Neural cell (in vitro differentiated cells): ENCODE measurements around the gene AGBL5. TPM values are rescaled to one million over a fixed set of nuclear protein-coding genes. Genes with fewer than 3 reads are reported as not detected.

Source experiments
- H2AFZ ChIP-seq: fragments of 200-600, 300-800 bp; sonication (generic), shearing (Covaris generic); 2 replicates; pipeline ENCODE4 v1.6.0; 2014; ENCODE audit warnings: low read depth, mild to moderate bottlenecking, antibody characterized with exemption, low read length, moderate library complexity
- H3F3A ChIP-seq: fragments of 200-600 bp; shearing (Covaris generic); 2 replicates; pipeline ENCODE4 v1.6.1; 2016; ENCODE audit warnings: mild to moderate bottlenecking, moderate library complexity, mixed read lengths, antibody characterized with exemption, low read length; ENCODE audit not compliant: insufficient read depth, poor library complexity, severe bottlenecking
- H3K27ac ChIP-seq: fragments of 200-600, 300-800 bp; sonication (generic), shearing (Covaris generic); 2 replicates; pipeline ENCODE4 v1.5.1; 2014; ENCODE audit warnings: mild to moderate bottlenecking, low read length, moderate library complexity
- H3K27me3 ChIP-seq: fragments of 300-800, 200-600 bp; sonication (generic), shearing (Covaris generic); 2 replicates; pipeline ENCODE4 v1.6.0; 2014; ENCODE audit warnings: mild to moderate bottlenecking, low read depth, low read length, moderate library complexity; ENCODE audit not compliant: insufficient read depth
- H3K36me3 ChIP-seq: fragments of 300-800, 200-600 bp; sonication (generic), shearing (Covaris generic); 2 replicates; pipeline ENCODE4 v1.5.1; 2014; ENCODE audit warnings: mild to moderate bottlenecking, antibody characterized with exemption, low read length, moderate library complexity; ENCODE audit not compliant: insufficient read depth
- H3K4me2 ChIP-seq: fragments of 300-800, 200-600 bp; sonication (generic), shearing (Covaris generic); 2 replicates; pipeline ENCODE4 v1.6.0; 2014; ENCODE audit warnings: mild to moderate bottlenecking, low read length
- H3K4me3 ChIP-seq: fragments of 300-800, 200-600 bp; sonication (generic), shearing (Covaris generic); 2 replicates; pipeline ENCODE4 v1.5.1; 2014; ENCODE audit warnings: mild to moderate bottlenecking, low read length, moderate library complexity
- H3K79me2 ChIP-seq: fragments of 200-600 bp; shearing (Covaris generic); replicated peaks from 2 replicates; pipeline ENCODE4 v1.6.0; 2014; ENCODE audit warnings: mild to moderate bottlenecking, low read length, moderate library complexity; ENCODE audit not compliant: insufficient read depth
- H3K9ac ChIP-seq: fragments of 300-800, 200-600 bp; sonication (generic), shearing (Covaris generic); 2 replicates; pipeline ENCODE4 v1.6.1; 2016; ENCODE audit warnings: mild to moderate bottlenecking, low read length, mixed read lengths
- H3K9me2 ChIP-seq: fragments of 200-600 bp; shearing (Covaris generic); 2 replicates; pipeline ENCODE4 v1.6.1; 2016; ENCODE audit warnings: mild to moderate bottlenecking, low read length, mixed read lengths; ENCODE audit not compliant: insufficient read depth
- H3K9me3 ChIP-seq: fragments of 200-600, 300-800 bp; sonication (generic), shearing (Covaris generic); 2 replicates; pipeline ENCODE4 v1.6.1; 2016; ENCODE audit warnings: mild to moderate bottlenecking, mixed run types, low read length, moderate library complexity, mixed read lengths
- H4K20me1 ChIP-seq: fragments of 200-600 bp; shearing (Covaris generic); 2 replicates; pipeline ENCODE4 v1.6.1; 2016; ENCODE audit warnings: mild to moderate bottlenecking, mixed run types; ENCODE audit not compliant: insufficient read depth
- EP300 ChIP-seq: fragments of 450-650 bp; conservative IDR thresholded peaks from 2 replicates; pipeline ENCODE4 v1.6.1; 2014; ENCODE audit warnings: antibody characterized with exemption, mild to moderate bottlenecking, moderate library complexity; ENCODE audit not compliant: poor library complexity, severe bottlenecking
- EZH2 ChIP-seq: fragments of 200-600, 300-800 bp; shearing (Covaris generic), sonication (generic); IDR thresholded peaks from 2 replicates; pipeline ENCODE4 v1.6.1; 2014; ENCODE audit warnings: antibody characterized with exemption, low read length, borderline replicate concordance, mild to moderate bottlenecking; ENCODE audit not compliant: insufficient read depth, poor library complexity, severe bottlenecking
- MXI1 ChIP-seq: fragments of 450-650 bp; conservative IDR thresholded peaks from 2 replicates; pipeline ENCODE4 v1.6.1; 2014; ENCODE audit warnings: antibody characterized with exemption, mild to moderate bottlenecking; ENCODE audit not compliant: poor library complexity, severe bottlenecking
- POLR2AphosphoS5 ChIP-seq: IDR thresholded peaks from 2 replicates; pipeline ENCODE4 v1.6.1; 2012
- RAD21 ChIP-seq: fragments of 450-650 bp; conservative IDR thresholded peaks from 2 replicates; pipeline ENCODE4 v1.6.1; 2014; ENCODE audit warnings: antibody characterized with exemption, mild to moderate bottlenecking, moderate library complexity
- SMC3 ChIP-seq: fragments of 450-650 bp; conservative IDR thresholded peaks from 2 replicates; pipeline ENCODE4 v1.6.1; 2014; ENCODE audit warnings: antibody characterized with exemption, mild to moderate bottlenecking, moderate library complexity; ENCODE audit not compliant: poor library complexity
- TAF1 ChIP-seq: IDR thresholded peaks from 2 replicates; pipeline ENCODE4 v1.6.1; 2012; ENCODE audit warnings: low read depth
- polyA plus RNA-seq: library from polyadenylated mRNA; depleted of rRNA; stranded (reverse); fragments of >200 nt; gene quantifications from 2 replicates; pipeline ENCODE4 v1.2.3, GENCODE V29; 2014
- TF ChIP-seq, protein P1 (sequence below): IDR thresholded peaks from 2 replicates; pipeline ENCODE4 v1.6.1; 2012; ENCODE audit warnings: borderline replicate concordance
- TF ChIP-seq, protein P2 (sequence below): fragments of 450-650 bp; IDR thresholded peaks from 2 replicates; pipeline ENCODE4 v1.5.1; 2014; ENCODE audit warnings: antibody characterized with exemption, mild to moderate bottlenecking, moderate library complexity; ENCODE audit not compliant: poor library complexity, severe bottlenecking

Gene AGBL5
- polyA plus RNA-seq, 1 donor from 2014 or later, result 34.3 TPM

DNA sequence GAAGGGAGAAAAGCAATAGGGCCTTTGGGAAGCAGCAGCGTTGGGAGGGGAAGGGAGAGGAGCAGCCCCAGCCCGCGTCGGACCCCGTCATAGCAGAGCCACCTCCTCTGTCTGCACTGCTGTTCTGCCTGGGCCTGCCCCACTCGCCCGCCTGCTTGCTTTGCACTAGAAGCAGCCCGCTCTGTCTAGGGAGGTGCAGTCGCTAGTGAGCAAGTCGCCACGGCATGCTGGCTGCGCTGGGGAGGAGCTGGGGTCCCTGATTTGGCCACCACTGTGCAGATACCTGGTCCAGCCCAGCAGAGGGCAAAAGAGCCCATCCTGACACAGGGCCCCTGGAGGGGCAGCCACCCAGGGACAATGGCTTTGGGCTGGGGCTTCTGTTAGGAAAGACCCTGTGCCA lies 26.7 kb upstream of the AGBL5 start:
- H3K9ac ChIP-seq, result no peak overlapping the region
- H3K36me3 ChIP-seq, result peaks cover 4% of the 10 kb centered on the region
- H3K27ac ChIP-seq, result no peak overlapping the region

DNA sequence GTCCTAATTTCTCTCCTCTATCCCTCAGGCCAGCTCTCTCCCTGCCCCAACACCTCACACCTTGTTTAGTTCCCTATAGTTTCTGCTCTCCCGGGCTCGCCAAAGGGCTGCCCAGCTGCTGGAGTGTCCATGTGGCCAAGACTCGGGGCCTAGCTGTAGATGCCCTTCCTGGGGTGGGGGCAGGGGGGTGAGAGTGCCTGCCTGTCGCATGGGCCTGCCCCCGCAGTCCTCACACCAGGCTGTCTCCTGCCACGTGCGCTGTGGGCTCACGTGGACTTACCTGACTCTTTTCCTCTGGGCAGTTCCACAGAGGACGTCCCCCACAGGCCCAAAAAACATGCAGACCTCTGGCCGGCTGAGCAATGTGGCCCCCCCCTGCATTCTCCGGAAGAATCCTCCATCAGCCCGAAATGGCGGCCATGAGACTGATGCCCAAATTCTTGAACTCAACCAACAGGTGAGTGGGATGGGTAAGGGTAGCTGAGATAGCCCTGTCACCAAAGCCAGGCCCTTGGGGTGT lies 26.1 kb upstream of the AGBL5 start:
- TF ChIP-seq RAD21, result no peak
- no peak for TF ChIP-seq TAF1
- no peak for TF ChIP-seq EZH2
- TF ChIP-seq EP300, result no peak
- TF ChIP-seq MXI1, result no peak
- no peak for TF ChIP-seq SMC3
- TF ChIP-seq, protein P1, sequence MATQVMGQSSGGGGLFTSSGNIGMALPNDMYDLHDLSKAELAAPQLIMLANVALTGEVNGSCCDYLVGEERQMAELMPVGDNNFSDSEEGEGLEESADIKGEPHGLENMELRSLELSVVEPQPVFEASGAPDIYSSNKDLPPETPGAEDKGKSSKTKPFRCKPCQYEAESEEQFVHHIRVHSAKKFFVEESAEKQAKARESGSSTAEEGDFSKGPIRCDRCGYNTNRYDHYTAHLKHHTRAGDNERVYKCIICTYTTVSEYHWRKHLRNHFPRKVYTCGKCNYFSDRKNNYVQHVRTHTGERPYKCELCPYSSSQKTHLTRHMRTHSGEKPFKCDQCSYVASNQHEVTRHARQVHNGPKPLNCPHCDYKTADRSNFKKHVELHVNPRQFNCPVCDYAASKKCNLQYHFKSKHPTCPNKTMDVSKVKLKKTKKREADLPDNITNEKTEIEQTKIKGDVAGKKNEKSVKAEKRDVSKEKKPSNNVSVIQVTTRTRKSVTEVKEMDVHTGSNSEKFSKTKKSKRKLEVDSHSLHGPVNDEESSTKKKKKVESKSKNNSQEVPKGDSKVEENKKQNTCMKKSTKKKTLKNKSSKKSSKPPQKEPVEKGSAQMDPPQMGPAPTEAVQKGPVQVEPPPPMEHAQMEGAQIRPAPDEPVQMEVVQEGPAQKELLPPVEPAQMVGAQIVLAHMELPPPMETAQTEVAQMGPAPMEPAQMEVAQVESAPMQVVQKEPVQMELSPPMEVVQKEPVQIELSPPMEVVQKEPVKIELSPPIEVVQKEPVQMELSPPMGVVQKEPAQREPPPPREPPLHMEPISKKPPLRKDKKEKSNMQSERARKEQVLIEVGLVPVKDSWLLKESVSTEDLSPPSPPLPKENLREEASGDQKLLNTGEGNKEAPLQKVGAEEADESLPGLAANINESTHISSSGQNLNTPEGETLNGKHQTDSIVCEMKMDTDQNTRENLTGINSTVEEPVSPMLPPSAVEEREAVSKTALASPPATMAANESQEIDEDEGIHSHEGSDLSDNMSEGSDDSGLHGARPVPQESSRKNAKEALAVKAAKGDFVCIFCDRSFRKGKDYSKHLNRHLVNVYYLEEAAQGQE, result no peak
- TF ChIP-seq POLR2AphosphoS5, result no peak
- TF ChIP-seq, protein P2, sequence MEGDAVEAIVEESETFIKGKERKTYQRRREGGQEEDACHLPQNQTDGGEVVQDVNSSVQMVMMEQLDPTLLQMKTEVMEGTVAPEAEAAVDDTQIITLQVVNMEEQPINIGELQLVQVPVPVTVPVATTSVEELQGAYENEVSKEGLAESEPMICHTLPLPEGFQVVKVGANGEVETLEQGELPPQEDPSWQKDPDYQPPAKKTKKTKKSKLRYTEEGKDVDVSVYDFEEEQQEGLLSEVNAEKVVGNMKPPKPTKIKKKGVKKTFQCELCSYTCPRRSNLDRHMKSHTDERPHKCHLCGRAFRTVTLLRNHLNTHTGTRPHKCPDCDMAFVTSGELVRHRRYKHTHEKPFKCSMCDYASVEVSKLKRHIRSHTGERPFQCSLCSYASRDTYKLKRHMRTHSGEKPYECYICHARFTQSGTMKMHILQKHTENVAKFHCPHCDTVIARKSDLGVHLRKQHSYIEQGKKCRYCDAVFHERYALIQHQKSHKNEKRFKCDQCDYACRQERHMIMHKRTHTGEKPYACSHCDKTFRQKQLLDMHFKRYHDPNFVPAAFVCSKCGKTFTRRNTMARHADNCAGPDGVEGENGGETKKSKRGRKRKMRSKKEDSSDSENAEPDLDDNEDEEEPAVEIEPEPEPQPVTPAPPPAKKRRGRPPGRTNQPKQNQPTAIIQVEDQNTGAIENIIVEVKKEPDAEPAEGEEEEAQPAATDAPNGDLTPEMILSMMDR, result no peak
- Histone ChIP-seq H3K27me3 (no peaks in the 10 kb centered on the region), H3K36me3 (peaks cover 4% of the 10 kb centered on the region), H4K20me1 (peaks cover 6% of the 10 kb centered on the region), H3K79me2 (no peaks in the 10 kb centered on the region), H3K4me2 (no peak overlapping the region), H3K9me3 (no peaks in the 10 kb centered on the region), H2AFZ (no peak overlapping the region), H3K9ac (no peak overlapping the region), H3K27ac (no peak overlapping the region), H3K4me3 (no peak overlapping the region), H3K9me2 (no peaks in the 10 kb centered on the region), H3F3A (no peaks in the 10 kb centered on the region)

More for the DNA sequence above, 26.7 kb upstream of the AGBL5 start:
- Histone ChIP-seq H3K4me2 (no peak overlapping the region), H3K27me3 (no peaks in the 10 kb centered on the region), H3K9me3 (no peaks in the 10 kb centered on the region), H3K79me2 (no peaks in the 10 kb centered on the region), H3K4me3 (no peak overlapping the region), H3K9me2 (no peaks in the 10 kb centered on the region), H3F3A (no peaks in the 10 kb centered on the region), H4K20me1 (peaks cover 6% of the 10 kb centered on the region), H2AFZ (no peak overlapping the region)
- TF ChIP-seq MXI1 (no peak), TAF1 (no peak), EZH2 (no peak), EP300 (no peak), SMC3 (no peak)
- TF ChIP-seq, protein P1, result no peak
- TF ChIP-seq, protein P2, result no peak
